Measurements from ENCODE around the gene SUCLG1.

- TF ChIP-seq CTCF (IDR thresholded peaks at IDR 0.05; ENCODE audit: low read depth, low read length) (no peak), EZH2phosphoT487 (IDR thresholded peaks at IDR 0.05; ENCODE audit: low read depth) (no peak)
Observed at GRCh38 chr2:84491256-84491655, 32.2 kb upstream of the SUCLG1 start.
